AG09309 (cell line): ENCODE data around the gene GSDMA.
"Not testable (repeated sequence)": the region's sequence is repeated elsewhere in the genome, so short reads cannot be mapped to it uniquely, and the experiment has no call there.

Experiments used
- DNase-seq: peaks from one replicate; pipeline ENCODE4 v3.0.0-alpha.2; 2010; ENCODE audit warnings: low read depth
- H3K4me3 ChIP-seq: 2 replicates; pipeline ENCODE4 v1.5.1; 2011; ENCODE audit warnings: mild to moderate bottlenecking, low read depth, low read length, moderate library complexity; ENCODE audit not compliant: control insufficient read depth
- TF ChIP-seq, protein P1 (sequence below): IDR thresholded peaks from 2 replicates; pipeline ENCODE4 v1.5.1; 2011; ENCODE audit warnings: mild to moderate bottlenecking, low read depth, low read length, inconsistent platforms; ENCODE audit not compliant: insufficient read depth, control insufficient read depth; ENCODE audit errors: missing control alignments

GSDMA gene

DNA sequence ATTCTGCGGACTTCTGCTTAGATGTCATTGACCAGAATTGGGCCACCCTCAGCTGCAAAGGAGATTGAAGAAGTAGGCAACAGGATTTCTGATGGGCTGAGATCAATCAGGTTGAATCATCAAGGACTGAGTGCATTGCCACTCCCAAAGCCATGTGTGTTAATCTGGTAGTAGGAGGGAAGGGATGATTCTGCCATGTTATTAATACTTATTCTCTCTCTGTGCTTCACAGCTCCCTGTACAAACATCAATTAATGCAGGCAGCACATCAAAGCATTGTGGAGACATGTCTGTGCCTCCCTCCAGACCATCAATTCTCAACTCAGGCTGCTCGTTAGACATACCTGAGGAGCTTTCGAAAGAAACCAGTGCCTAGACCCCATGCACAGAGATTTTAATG is 23.7 kb upstream of the GSDMA start:
- DNase-seq: no peak
- TF ChIP-seq, protein P1, sequence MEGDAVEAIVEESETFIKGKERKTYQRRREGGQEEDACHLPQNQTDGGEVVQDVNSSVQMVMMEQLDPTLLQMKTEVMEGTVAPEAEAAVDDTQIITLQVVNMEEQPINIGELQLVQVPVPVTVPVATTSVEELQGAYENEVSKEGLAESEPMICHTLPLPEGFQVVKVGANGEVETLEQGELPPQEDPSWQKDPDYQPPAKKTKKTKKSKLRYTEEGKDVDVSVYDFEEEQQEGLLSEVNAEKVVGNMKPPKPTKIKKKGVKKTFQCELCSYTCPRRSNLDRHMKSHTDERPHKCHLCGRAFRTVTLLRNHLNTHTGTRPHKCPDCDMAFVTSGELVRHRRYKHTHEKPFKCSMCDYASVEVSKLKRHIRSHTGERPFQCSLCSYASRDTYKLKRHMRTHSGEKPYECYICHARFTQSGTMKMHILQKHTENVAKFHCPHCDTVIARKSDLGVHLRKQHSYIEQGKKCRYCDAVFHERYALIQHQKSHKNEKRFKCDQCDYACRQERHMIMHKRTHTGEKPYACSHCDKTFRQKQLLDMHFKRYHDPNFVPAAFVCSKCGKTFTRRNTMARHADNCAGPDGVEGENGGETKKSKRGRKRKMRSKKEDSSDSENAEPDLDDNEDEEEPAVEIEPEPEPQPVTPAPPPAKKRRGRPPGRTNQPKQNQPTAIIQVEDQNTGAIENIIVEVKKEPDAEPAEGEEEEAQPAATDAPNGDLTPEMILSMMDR: no peak
- no peak overlapping the region for H3K4me3 ChIP-seq

DNA sequence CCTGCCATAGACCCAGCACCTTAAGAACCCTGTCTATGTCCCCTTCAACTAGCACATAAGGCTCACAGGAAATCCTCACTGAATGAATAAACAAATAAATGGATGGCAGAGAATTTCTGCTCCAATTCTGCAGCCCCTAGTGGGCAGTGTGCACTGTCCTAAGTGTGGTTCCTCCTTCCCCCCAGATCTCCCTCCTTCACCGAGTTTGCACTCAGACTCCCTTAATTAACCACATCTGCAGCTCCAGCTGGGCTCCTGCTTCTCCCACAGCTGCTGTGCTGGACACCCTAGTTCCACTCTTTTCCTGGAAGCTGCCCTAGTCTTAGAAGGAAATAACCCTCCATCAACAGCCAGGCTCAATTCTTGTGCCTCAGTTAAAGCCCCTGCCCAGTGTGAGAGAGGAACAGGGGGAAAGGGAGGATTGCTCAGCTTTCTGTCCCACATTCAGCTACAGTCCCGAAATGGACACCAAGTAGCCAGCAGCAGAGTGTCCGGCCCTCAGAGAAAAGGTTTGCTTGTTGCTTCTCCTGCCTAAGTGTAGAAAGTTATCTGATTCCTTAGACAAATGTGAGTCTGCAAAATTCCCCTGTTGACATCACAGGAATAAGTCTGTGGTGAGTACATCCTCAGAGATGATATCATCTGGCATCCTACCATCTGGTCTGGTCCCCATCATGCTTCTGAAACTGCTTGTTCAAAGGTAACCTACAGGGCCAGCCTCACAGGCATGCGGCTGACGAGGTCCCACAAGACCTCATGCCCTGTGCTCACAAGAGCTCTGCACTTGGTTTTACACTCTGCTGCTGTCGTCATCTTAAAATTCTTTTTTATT is 23.0 kb upstream of the GSDMA start:
- peak; percentile 59 for DNase-seq
- no peak overlapping the region for H3K4me3 ChIP-seq
- TF ChIP-seq, protein P1: peak; percentile 67

DNA sequence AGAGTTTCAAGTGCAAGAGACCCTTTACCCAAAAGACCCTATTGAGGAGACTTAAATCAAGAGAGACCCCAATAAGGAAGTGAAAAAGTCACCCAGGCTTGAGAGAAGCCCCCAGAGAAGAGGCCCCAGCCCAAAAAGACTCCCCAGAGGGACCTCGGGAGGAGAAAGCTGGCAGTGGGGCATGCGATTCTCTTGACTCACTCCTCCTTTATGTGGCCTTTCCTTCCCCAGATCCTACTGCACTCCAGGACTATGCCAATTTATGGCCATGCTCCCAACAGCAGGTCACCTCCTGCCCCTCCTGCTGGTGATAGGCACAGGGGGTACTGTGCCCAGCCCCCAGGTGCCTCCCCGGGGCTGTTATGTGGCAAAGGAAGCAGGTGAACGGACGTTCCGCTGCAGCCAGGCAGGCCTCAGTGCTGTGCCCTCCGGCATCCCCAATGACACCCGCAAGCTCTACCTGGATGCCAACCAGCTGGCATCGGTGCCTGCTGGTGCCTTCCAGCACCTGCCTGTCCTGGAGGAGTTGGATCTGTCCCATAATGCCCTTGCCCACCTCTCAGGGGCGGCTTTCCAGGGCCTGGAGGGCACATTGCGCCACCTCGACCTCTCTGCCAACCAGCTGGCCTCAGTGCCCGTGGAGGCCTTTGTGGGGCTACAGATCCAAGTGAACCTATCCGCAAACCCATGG is 19.0 kb upstream of the GSDMA start:
- DNase-seq: no peak
- TF ChIP-seq, protein P1: no peak
- no peak overlapping the region for H3K4me3 ChIP-seq

DNA sequence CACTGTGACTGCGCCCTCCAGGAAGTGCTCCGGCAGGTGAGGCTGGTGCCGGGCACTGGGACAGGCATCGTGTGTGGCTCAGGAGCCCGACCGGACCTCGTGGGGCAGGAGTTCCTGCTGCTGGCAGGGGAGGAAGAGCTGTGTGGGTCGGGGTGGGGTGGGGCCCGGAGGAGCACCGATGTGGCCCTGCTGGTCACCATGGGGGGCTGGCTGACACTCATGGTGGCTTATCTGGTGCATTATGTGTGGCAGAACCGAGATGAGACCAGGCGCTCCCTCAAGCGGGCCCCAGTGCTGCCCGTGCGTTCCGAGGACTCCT is 18.5 kb upstream of the GSDMA start:
- DNase-seq: no peak
- TF ChIP-seq, protein P1: no peak
- H3K4me3 ChIP-seq: no peak overlapping the region

DNA sequence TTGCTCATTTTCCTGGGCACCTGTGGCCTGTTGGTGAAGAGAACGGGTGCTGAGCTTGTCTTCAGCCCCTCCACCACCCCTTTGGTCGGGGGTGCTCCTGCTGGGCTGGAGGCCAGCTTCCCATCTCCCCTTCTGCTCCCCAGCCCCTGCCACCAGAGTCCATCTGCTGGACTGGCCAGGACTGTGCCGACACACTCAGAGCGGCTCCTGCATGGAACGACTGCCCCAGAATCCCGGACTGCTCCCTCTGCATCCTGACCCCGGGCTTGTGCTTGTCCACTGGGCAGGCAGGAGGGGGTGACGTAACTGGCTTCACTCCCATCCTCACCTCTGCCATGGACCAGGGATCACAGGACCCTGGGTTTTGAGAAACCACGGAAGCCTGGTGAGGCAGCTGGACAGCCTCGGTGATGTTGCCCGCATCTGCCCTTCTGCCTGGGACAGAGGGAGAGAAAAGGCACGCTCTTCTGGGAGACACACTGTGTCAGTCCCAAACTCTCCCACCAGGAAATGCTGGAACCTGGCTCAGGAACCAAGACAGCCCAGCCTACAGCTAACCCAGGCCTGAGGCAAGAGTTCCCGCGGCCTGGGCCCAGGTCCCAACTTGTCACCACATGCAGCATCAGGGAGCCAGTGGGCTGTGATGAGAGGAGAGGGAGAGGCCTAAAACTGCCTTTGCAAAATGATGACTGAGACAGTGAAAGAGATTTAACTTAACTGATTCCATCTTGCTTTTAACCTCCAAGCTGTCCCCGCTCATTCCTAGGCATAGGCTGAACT is 16.1 kb upstream of the GSDMA start:
- no peak for DNase-seq
- no peak overlapping the region for H3K4me3 ChIP-seq
- TF ChIP-seq, protein P1: no peak

DNA sequence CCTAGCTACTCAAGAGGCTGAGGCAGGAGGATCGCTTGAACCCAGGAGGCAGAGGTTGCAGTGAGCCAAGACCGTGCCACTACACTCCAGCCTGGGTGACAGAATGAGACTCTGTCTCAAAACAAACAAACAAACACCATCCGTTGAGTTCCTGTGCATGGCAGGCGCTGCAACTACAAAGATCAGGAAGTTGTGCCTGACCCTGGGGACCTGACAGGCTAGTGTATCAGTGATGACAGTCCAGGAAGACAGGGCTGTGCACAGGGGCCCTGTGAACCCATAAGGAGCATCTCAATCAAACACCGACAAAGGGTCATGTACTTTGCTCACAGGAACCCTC is 14.3 kb upstream of the GSDMA start:
- not testable (repeated sequence) for DNase-seq, H3K4me3 ChIP-seq

DNA sequence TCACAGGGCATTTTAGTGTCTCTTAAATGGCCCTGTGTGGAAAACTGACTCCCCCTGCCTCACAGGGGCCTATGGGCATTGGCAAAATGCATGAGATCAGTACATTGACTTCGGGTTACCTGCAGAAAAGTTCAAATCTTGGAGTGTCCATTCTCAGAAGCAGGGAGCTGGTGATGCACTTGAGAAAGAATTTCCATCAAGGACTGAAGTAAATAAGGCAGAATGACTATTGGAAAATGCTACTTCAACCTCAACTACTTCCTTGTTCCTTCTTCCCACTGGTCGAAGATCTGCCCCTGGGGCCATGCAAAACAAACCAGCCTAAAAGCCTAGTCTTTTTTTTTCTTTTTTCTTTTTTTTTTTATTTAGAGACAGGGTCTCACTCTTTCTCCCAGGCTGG is 13.8 kb upstream of the GSDMA start:
- no peak overlapping the region for H3K4me3 ChIP-seq
- no peak for DNase-seq
- TF ChIP-seq, protein P1: no peak
